GM19023 (cell line): ENCODE results near the gene FOXA2.
"Not testable (repeated sequence)": the region's sequence is repeated elsewhere in the genome, so short reads cannot be mapped to it uniquely, and the experiment has no call there.

Experiments
- ATAC-seq: cut with Tn5 transposase; IDR thresholded peaks from one replicate; pipeline ENCODE4 v1.9.1; 2021; ENCODE audit warnings: mild to moderate bottlenecking, moderate library complexity; ENCODE audit not compliant: unreplicated experiment

The FOXA2 gene

DNA sequence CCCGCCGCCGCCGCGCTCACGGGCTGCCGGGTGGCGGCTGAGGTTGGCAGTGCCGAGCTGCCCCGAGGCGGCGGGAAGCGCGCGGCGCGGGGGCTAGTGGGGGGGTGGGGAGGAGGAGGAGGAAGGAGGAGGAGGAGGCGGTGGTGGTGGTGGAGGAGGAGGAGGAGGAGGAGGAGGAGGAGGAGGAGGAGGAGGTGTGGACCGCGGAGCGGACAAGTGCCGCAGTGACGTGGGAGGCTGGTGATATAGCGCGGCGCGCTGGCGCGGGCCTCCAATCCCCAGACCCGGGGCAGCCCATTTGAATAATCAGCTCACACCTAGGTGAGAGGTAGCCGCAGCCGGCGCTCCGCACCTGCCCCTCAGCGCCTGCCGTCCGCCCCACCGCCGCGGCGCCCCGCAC, at the start of gene FOXA2:
FOXA2 (minus strand) TSS at position 51 of the 400 bp plus-strand sequence. CDS start 294 bp downstream, outside the sequence.
- ATAC-seq = no peak

- no peak for ATAC-seq
Measured at GRCh38 chr20:22630701-22631100, 46.3 kb upstream of the FOXA2 start.

DNA sequence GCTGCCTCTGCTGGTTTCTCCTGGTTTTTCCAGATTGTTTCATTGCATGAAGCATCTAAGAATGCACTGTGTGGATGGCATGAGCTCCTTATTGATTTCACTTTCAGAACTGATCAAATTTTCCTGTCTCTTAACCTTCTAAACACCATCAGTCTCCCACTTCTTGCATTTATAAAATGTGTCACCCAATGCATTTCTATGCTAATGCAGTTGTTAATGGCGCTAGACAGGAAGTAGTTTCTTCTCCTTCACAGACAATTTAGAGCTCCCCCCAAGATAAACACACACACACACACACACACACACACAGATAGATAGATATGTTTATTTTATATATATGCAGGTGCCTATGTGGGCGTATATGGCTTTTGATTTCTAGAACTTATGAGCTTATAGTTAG, 45.6 kb upstream of the FOXA2 start:
- no peak for ATAC-seq

DNA sequence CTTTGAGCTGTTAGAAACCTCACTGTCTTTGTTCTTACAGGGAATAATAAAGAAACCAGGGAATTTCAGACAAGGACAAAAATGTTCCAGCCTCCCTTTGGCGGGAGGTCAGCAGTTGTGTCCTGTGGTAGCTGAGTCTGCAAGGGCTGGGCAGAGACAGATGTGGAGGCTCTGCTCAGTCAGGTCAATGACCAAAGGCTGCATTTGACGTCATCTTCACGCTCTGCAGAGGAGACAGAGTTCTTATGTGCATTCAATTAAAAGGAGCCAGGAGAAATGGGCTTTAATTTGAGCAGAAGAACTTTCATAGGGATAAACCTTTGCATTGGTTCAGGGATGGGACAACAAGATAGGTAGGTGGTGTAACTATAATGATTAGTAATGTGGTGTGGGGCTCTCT, 45.1 kb upstream of the FOXA2 start:
- no peak for ATAC-seq

DNA sequence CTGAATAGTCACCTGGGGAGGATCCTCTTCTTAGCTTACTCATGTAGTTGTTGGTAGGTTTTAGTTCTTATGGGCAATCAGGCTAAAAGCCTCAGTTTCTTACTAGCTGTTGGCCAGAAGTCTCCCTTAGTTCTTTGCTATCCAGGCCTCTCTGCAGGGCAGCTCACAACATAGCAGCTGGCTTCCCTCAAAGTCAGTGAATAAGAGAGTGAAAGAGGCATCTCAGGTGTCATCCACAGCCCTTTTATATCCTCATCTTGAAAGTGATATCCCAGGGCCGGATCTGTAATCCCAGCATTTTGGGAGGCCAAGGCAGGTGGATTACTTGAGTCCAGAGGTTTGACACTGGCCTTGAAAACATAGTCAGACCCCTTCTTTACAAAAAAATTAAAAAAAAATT, 42.1 kb upstream of the FOXA2 start:
- no peak for ATAC-seq

GRCh38 chr20:22623211-22623610, 38.8 kb upstream of the FOXA2 start:
- no peak for ATAC-seq

- ATAC-seq = no peak
Measured at GRCh38 chr20:22620342-22620741, 36.0 kb upstream of the FOXA2 start.

GRCh38 chr20:22619806-22620205, 35.4 kb upstream of the FOXA2 start:
- ATAC-seq = no peak

DNA sequence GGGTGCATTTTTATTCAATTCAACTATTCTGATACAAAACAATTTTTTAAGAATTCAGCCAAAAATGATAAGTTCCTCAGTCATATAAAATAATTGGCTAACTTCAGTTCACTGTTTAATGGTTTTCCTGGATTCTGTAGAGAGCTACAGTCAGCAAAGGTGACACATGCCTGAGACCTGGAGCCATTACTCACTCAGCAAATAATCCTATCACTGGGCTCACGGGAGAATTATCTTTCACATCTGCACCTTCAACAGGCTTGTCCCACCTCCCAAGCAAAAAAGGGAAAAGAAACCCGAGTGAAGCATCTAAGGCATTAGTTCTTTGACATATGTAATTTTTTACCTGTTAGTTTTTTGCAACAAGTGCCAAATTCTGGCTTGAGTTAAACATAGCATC, 34.9 kb upstream of the FOXA2 start:
- no peak for ATAC-seq

DNA sequence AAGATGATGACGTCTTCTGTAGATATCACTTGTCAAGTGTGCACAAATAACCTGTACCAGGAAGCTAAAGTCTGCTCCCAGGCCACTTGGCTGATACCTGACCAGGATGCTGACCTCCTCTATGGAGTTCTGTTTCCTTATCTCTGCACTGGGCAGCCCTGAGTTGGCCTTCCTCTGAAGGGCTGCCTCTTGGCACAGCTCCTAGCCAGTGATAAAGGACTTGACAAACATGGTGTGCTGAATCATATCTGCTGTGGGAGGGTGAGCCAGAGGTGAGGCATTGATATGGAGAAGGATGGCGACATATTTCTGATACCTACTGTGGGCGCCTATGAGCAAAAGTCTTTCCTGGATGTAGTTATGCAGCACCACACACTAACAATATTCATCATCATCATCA, 32.8 kb upstream of the FOXA2 start:
- no peak for ATAC-seq

- no peak for ATAC-seq
Measured at GRCh38 chr20:22616551-22616950, 32.2 kb upstream of the FOXA2 start.

- no peak for ATAC-seq
Measured at GRCh38 chr20:22615425-22615824, 31.1 kb upstream of the FOXA2 start.

DNA sequence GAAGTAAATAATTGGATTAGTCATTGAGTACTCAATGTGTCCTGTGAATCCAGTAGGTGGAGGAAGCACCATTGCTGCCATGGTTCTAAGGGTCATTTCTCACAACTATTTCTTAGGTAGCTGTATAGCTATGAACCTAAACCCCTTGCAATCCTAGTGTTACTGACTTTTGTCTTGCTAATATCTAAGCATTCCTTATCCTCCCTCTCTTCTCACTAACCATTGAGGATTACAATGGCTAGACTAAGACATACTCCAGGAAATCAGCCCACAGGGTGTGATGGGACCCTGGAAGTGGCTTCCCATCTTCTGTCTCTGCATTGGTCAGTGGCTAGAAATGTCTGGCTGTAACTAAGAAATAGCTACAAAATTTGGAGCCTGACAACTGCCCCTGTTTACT, 27.3 kb upstream of the FOXA2 start:
- ATAC-seq = no peak

DNA sequence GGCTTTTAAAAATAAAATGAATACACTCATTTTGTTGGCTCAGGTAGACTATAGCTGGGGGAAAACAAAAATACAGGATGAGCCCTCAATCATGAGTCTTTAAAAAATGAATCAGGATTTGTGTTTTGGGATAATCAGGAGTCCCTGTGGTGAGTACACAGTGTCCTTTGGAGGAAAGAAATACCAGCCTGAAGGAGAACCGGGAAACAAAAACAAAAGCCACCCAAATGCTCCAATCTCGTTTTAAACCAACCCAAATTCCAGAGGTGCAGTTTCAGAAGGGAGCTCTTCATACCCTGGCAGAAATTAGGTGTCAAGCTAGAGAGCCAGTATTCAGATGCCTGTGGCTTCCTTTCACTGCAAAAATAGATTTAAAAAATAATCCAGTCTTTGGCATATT, 23.3 kb upstream of the FOXA2 start:
- ATAC-seq = no peak

DNA sequence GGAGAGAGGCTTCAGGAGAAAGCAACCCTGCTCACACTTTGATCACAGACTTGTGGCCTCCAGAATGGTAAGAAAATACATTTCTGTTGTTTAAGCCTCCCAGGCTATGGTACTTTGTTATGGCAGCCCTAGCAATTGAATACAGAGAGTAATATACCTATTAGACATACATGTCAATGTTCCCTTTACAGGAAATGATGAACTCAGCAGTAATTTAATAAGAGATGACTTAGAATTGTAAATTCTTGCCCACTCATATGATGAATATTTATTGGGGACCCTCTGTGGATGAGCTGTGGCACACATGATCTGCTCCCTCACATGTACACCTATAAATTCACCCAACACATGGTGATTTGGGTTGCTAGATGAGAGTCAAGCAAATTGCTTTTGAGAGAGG, 20.4 kb upstream of the FOXA2 start:
- no peak for ATAC-seq

DNA sequence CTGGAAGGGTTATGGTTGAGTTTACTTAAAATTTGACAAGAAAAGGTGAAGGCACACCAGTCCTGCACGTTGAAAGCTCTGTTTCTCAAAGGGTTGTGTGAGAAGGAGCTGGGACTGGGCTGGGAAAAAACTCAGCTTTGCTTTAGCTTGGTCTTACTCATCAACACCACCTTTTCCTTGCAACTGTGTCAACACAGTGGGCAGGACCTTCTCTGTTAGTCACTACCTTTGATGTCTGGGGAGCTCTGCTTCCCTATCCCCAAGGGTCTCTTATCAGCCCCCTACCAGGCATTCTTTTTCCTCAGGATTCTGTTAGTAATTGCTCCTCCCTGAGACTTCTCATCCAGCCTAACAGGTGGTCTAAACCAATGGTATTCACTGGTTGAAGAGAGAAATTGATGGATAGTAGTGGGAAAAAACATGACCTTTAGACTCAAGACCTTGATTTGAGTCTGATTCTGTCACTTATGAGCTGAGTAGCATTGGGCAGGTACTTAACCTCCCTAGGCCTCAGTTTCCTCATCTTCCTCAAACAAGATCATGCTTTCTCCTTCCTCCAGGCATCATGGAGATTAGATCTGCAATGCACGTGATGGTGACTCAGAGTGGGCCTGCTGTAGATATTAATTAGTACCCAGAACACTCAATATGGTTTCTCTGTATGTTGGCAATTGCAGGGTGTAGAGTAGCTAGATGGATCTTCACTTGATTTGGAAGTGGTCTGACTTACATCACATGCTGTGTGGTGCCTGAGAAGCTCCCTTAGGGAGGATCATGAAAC, 17.2 kb upstream of the FOXA2 start:
- ATAC-seq = no peak

GRCh38 chr20:22599258-22599657, 14.9 kb upstream of the FOXA2 start:
- not testable (repeated sequence) for ATAC-seq

DNA sequence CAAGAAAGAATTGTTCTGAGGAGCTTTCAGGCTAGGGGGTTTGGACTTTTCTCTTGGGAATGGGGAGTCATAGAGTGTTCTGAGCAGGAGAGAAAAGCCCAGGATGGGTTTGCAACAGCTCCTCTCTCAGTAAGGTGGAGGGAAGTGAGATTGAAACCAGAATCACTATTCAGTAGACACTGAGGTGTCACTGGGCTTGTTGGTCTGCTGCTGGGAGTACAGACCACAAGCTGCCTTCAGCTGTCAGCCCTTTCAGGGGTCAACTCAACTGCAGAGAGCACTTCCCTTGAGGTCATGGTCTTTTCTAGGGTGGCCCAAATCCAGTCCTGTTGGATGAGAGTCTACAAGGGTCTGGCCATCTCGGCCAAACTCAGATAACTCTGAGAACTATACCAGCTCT, 12.9 kb upstream of the FOXA2 start:
- no peak for ATAC-seq

DNA sequence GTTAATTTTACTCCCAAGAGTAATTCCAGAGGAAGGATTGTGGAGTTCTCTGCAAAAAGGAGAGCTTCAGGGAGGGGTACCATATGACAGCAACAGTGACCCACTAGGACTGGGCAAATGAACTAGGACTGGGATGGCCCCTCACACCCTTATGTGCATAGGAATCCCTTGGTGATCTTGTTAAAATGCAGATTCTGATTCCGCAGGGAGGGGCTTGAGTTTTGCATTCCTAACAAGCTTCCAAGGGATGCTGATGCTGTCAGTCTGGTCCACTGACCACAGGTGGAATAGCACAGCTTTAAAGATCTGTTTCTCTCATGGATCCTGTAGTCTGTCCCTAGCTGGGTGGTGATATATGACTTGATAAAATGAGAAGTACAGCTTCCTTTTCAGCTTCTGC, 6.3 kb upstream of the FOXA2 start:
- no peak for ATAC-seq

GRCh38 chr20:22586645-22587310, 2.4 kb upstream of the FOXA2 start:
- ATAC-seq = no peak

DNA sequence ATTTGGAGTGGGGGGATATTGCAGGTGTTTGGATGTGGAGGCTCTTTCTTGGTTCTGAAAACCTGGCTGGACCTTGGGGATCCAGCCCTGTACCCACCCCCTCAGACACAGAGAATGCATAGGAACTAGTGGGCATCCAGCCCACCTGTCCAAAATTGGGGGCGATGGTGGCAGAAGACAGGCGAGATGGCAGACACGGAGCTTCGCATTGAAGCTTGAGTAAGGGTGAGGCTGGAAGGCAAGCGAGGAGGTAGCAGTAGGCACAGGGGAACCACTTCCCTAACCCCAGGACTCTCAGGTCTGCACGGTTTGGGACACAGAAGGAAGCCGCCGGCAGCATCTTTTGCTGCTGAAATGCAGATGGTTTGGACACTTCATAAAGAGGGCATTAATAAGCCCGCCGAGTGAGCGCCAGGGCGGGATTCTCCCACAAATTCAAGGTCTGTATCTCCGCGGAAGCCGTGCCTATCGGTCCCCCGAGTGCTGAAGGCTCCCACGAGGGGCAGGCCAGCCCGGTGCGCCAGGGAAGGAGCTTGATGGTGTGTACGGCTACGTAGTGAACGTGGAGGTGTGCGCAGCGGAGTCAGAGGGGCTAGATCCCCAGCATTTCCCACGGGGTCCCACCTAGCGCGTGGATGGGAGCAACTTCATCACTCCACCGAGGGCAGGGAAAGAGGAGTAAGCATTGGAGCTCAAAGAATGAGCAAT, 1.6 kb upstream of the FOXA2 start:
- no peak for ATAC-seq
